Measurements from ENCODE around the gene CCDC124. TPM values are rescaled to one million over a fixed set of nuclear protein-coding genes. Genes with fewer than 3 reads are reported as not detected.
A peak's percentile ranks its signal among the peaks of the same experiment; 100 is the strongest.

The CCDC124 gene
- polyA plus RNA-seq, 1 donor (not counting 4 experiments of a cell fraction or from before 2014, with no cell fraction given): 58.7 TPM

DNA sequence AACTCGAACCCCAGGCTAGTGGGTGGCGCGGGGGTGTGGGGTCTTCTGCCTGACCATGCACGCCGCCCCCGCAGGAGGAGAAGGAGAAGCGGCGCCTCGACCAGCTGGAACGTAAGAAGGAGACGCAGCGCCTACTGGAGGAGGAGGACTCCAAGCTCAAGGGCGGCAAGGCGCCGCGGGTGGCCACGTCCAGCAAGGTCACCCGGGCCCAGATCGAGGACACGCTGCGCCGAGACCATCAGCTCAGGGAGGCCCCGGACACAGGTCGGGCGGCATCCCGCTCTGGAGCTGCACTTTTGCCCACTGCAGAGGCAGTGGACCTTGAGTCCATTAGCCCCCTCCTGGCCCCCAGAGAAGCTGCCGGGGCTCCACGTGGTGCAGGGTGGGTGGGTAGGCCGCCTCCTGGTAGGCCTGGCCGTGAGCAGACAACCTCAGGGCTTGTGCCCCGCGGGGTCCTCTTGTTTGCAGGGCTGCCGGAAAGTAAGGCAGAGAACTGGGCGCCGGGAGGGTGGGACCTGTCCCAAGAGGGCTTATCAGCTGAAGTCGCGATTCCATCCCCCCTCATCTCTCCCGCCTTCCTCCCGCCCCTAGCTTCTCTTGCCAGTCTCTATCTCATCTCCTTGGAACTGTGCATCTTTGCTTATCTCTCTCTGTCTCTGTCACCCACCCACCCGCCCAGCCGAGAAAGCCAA lies 9.9 kb downstream of the CCDC124 start:
- H2AFZ ChIP-seq (ENCODE audit: control insufficient read depth, low read length): no peak overlapping the region
- peaks cover 3% of the 10 kb centered on the region for H4K20me1 ChIP-seq (ENCODE audit: control insufficient read depth, extremely low read depth, insufficient read depth, low read length)
- no peak for FAIRE-seq
- H3K27ac ChIP-seq (ENCODE audit: control insufficient read depth, insufficient read depth, low read length): no peak overlapping the region
- dilution Hi-C loops (cut with MboI; ENCODE audit: extremely low pct_ligation_motif_present, low sequenced_read_pairs): no loop called here
- peaks cover 23% of the 10 kb centered on the region for H3K4me1 ChIP-seq (ENCODE audit: control insufficient read depth, extremely low read depth, insufficient read depth, low read length)
- H3K9me3 ChIP-seq (ENCODE audit: control insufficient read depth, low read depth, low read length): no peaks in the 10 kb centered on the region
- TF ChIP-seq EZH2 (IDR thresholded peaks at IDR 0.05; ENCODE audit: low read length): no peak
- TF ChIP-seq, protein P1, sequence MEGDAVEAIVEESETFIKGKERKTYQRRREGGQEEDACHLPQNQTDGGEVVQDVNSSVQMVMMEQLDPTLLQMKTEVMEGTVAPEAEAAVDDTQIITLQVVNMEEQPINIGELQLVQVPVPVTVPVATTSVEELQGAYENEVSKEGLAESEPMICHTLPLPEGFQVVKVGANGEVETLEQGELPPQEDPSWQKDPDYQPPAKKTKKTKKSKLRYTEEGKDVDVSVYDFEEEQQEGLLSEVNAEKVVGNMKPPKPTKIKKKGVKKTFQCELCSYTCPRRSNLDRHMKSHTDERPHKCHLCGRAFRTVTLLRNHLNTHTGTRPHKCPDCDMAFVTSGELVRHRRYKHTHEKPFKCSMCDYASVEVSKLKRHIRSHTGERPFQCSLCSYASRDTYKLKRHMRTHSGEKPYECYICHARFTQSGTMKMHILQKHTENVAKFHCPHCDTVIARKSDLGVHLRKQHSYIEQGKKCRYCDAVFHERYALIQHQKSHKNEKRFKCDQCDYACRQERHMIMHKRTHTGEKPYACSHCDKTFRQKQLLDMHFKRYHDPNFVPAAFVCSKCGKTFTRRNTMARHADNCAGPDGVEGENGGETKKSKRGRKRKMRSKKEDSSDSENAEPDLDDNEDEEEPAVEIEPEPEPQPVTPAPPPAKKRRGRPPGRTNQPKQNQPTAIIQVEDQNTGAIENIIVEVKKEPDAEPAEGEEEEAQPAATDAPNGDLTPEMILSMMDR (optimal IDR thresholded peaks at IDR 0.05 in 1 of 3, IDR thresholded peaks at IDR 0.05 in 1 of 3, conservative IDR thresholded peaks at IDR 0.05 in 1 of 3; ENCODE audit: extremely low read depth in 1 of 3, insufficient read depth in 2 of 3, low read length in 3 of 3): no peak
- peak overlapping the region; percentile 10 for H3K4me2 ChIP-seq (ENCODE audit: control insufficient read depth, extremely low read depth, insufficient read depth, low read depth, low read length)
- H3K9ac ChIP-seq (ENCODE audit: control insufficient read depth, extremely low read depth, insufficient read depth, low read length): peak overlapping the region; percentile 22
- H3K36me3 ChIP-seq (ENCODE audit: control insufficient read depth in 2 of 2, extremely low read depth in 1 of 2, insufficient read depth in 2 of 2, low read length in 2 of 2): peaks cover 3 to 7% of the 10 kb centered on the region in 2 experiments
- no peaks in the 10 kb centered on the region for H3K79me2 ChIP-seq (ENCODE audit: control insufficient read depth, insufficient read depth, low read length)
- H3K9me1 ChIP-seq (ENCODE audit: control insufficient read depth, extremely low read depth, insufficient read depth, low read length): no peaks in the 10 kb centered on the region
- no peaks in the 10 kb centered on the region for H3K27me3 ChIP-seq (ENCODE audit: control insufficient read depth, extremely low read depth, insufficient read depth, low read length)
- no peak for DNase-seq (ENCODE audit: low read depth, low spot score)
- no peak overlapping the region for H3K4me3 ChIP-seq (ENCODE audit: control insufficient read depth in 2 of 3, extremely low read depth in 1 of 3, insufficient read depth in 2 of 3, low read depth in 1 of 3, low read length in 3 of 3)

DNA sequence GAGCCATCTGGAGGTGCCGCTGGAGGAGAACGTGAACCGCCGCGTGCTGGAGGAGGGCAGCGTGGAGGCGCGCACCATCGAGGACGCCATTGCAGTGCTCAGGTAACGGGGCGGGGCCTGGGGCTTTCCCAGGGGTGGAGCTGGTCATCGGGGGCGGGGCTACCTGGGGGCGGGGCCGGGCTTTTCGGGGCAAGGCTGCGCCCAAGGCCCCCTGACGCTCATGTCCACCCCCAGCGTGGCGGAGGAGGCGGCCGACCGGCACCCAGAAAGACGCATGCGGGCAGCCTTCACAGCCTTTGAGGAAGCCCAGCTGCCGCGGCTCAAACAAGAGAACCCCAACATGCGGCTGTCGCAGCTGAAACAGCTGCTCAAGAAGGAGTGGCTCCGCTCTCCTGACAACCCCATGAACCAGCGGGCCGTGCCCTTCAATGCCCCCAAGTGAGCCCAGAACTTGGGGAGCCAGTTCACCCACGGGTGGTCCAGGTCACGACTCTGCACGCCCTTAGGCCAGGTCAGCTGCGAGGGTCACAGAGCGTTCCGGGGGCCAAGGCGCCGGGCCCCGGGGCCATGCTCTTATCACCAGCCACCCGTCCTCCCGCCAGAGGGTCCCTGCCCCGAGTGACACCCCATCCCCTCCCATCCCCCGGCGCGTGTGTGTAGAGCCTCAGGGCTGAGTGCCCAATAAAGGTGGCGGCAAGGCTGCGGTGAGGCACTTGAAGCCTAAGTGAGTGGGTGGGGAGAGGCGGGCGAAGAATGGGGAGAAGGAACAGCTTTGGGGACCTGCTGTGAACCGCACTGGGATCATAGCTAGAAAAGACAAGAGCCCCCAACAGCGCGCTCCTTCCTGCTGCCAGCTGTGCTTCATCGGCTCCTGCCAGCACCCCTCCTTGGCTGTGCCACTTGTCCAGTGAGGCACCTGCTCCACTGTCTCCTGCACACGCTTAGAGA lies 10.7 kb downstream of the CCDC124 start:
- DNase-seq (ENCODE audit: low read depth, low spot score) (no peak), FAIRE-seq (no peak)
- dilution Hi-C loops (cut with MboI; ENCODE audit: extremely low pct_ligation_motif_present, low sequenced_read_pairs): no loop called here
- TF ChIP-seq, protein P1 (optimal IDR thresholded peaks at IDR 0.05 in 1 of 3, IDR thresholded peaks at IDR 0.05 in 1 of 3, conservative IDR thresholded peaks at IDR 0.05 in 1 of 3; ENCODE audit: extremely low read depth in 1 of 3, insufficient read depth in 2 of 3, low read length in 3 of 3): no peak
- H3K36me3 ChIP-seq (ENCODE audit: control insufficient read depth in 2 of 2, extremely low read depth in 1 of 2, insufficient read depth in 2 of 2, low read length in 2 of 2): peaks cover 3 to 7% of the 10 kb centered on the region in 2 experiments
- H3K27me3 ChIP-seq (ENCODE audit: control insufficient read depth, extremely low read depth, insufficient read depth, low read length): peaks cover under 1% of the 10 kb centered on the region
- H3K9me3 ChIP-seq (ENCODE audit: control insufficient read depth, low read depth, low read length): no peaks in the 10 kb centered on the region
- no peak overlapping the region for H2AFZ ChIP-seq (ENCODE audit: control insufficient read depth, low read length)
- H3K9ac ChIP-seq (ENCODE audit: control insufficient read depth, extremely low read depth, insufficient read depth, low read length): peak overlapping the region; percentile 28
- peak overlapping the region; percentile 25 for H3K4me2 ChIP-seq (ENCODE audit: control insufficient read depth, extremely low read depth, insufficient read depth, low read depth, low read length)
- H3K4me1 ChIP-seq (ENCODE audit: control insufficient read depth, extremely low read depth, insufficient read depth, low read length): peaks cover 23% of the 10 kb centered on the region
- H3K4me3 ChIP-seq (ENCODE audit: control insufficient read depth in 2 of 3, extremely low read depth in 1 of 3, insufficient read depth in 2 of 3, low read depth in 1 of 3, low read length in 3 of 3): no peak overlapping the region
- no peaks in the 10 kb centered on the region for H3K79me2 ChIP-seq (ENCODE audit: control insufficient read depth, insufficient read depth, low read length)
- peak overlapping the region; percentile 11 for H3K27ac ChIP-seq (ENCODE audit: control insufficient read depth, insufficient read depth, low read length)
- peaks cover 3% of the 10 kb centered on the region for H4K20me1 ChIP-seq (ENCODE audit: control insufficient read depth, extremely low read depth, insufficient read depth, low read length)
- no peaks in the 10 kb centered on the region for H3K9me1 ChIP-seq (ENCODE audit: control insufficient read depth, extremely low read depth, insufficient read depth, low read length)
